Upper lobe of left lung (tissue), 6 donors: ENCODE results near the gene C19orf85. TPM values are rescaled to one million over a fixed set of nuclear protein-coding genes. Genes with fewer than 3 reads are reported as not detected.

Source experiments
- ATAC-seq, 2 donors: fragments of 200-7000 bp; cut with Tn5 transposase; one replicate each; pipeline ENCODE4 v1.9.1; 2022; ENCODE audit warnings: mild to moderate bottlenecking in 2 of 2, moderate library complexity in 2 of 2; ENCODE audit not compliant: low FRiP score in 2 of 2
- DNase-seq, 2 donors: peaks; one replicate each; pipeline ENCODE4 v3.0.0-alpha.2; 2019 to 2020
- H3K27ac ChIP-seq, 4 donors: fragments of 200-600 bp; sonication (generic); one replicate each; pipeline ENCODE4 v1.5.1; 2016 to 2019
- H3K27me3 ChIP-seq, 4 donors: fragments of 200-600 bp; sonication (generic); one replicate each; pipeline ENCODE4 v1.5.1; 2017 to 2019
- H3K36me3 ChIP-seq, 4 donors: fragments of 200-600 bp; sonication (generic); one replicate each; pipeline ENCODE4 v1.5.1; 2016 to 2019
- H3K4me1 ChIP-seq, 4 donors: fragments of 200-600 bp; sonication (generic); one replicate each; pipeline ENCODE4 v1.5.1; 2018 to 2019
- H3K4me3 ChIP-seq, 4 donors: fragments of 200-600 bp; sonication (generic); one replicate each; pipeline ENCODE4 v1.5.1; 2017 to 2019; ENCODE audit warnings: mild to moderate bottlenecking in 2 of 4, moderate library complexity in 1 of 4
- H3K9me3 ChIP-seq, 4 donors: fragments of 200-600 bp; sonication (generic); one replicate each; pipeline ENCODE4 v1.5.1; 2018 to 2019
- EP300 ChIP-seq, 4 donors: sonication (generic); formaldehyde crosslinking; IDR thresholded peaks; one replicate each; pipeline ENCODE4 v1.5.1; 2017; ENCODE audit warnings: antibody characterized with exemption in 4 of 4, control low read depth in 2 of 4
- POLR2A ChIP-seq, 4 donors: fragments of 450-650 bp; IDR thresholded peaks; one replicate each; pipeline ENCODE4 v1.5.1; 2016 to 2017; ENCODE audit warnings: antibody characterized with exemption in 4 of 4, mild to moderate bottlenecking in 2 of 4
- POLR2AphosphoS5 ChIP-seq, 2 donors: sonication (generic); formaldehyde crosslinking; IDR thresholded peaks; one replicate each; pipeline ENCODE4 v1.5.1; 2017; ENCODE audit warnings: antibody characterized with exemption in 2 of 2
- WGBS, 2 donors: methylation state at CpG; one replicate each; pipeline ENCODE4 v1.1.5; 2017 to 2018; 5-methylcytosine and 5-hydroxymethylcytosine counted together
- total RNA-seq, 6 donors: library from RNA; depleted of rRNA in 4 of 6; stranded (reverse); fragments of >200 nt in 4 of 6; gene quantifications; one replicate each; pipeline versions ENCODE4 v1.1.0 to v1.2.1, GENCODE V29; 2016 to 2021
- TF ChIP-seq, protein P1 (sequence below), 6 experiments: fragments of 450-650 bp in 4 of 6; fragments of 200-600 bp in 2 of 6; sonication (generic) in 2 of 6; IDR thresholded peaks; one replicate each; pipeline ENCODE4 v1.5.1; 2016 to 2019; ENCODE audit warnings: antibody characterized with exemption in 6 of 6
- donor health status: DM: no; HTN: no; CAD: no; lungs with moderate emphysema.
- donor health status: DM: no; HTN: yes; CAD: no; lungs with severe emphysema.

The C19orf85 gene
- total RNA-seq, 6 donors from 2014 or later = not detected

DNA sequence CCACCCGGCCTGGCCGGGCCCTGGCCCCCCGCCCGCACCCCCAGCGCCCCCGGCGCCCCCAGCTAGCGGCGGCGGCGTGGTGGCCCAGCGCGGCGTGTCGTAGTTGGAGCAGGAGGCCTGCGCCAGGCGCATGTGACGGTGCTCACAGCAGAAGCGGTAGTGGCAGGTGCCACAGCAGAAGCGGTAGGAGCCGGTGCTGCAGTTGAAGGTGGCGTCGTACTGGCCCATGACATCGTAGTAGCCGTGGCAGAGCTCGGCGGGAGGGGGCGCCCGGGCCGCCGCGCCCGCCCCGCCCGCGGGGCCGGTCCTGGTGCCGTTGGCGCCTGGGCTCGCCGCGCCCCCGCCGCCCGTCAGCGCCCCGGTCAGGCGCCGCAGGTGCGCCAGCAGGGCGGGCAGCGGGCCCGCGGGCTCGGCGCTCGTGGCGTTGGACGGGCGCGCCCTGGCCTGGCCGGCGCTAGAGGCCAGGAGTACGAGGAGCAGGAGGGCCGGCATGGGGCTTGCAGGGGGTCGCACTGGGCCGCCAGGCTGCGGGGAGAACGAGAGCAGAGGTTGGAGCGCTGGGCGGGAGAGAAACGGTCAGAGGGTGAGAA is 22.1 kb downstream of the C19orf85 start:
- H3K4me3 ChIP-seq = no peak overlapping the region
- no peak for TF ChIP-seq POLR2A (IDR thresholded peaks at IDR 0.05)
- TF ChIP-seq EP300 (IDR thresholded peaks at IDR 0.05) = no peak
- no peak for TF ChIP-seq POLR2AphosphoS5 (IDR thresholded peaks at IDR 0.05)
- TF ChIP-seq, protein P1, sequence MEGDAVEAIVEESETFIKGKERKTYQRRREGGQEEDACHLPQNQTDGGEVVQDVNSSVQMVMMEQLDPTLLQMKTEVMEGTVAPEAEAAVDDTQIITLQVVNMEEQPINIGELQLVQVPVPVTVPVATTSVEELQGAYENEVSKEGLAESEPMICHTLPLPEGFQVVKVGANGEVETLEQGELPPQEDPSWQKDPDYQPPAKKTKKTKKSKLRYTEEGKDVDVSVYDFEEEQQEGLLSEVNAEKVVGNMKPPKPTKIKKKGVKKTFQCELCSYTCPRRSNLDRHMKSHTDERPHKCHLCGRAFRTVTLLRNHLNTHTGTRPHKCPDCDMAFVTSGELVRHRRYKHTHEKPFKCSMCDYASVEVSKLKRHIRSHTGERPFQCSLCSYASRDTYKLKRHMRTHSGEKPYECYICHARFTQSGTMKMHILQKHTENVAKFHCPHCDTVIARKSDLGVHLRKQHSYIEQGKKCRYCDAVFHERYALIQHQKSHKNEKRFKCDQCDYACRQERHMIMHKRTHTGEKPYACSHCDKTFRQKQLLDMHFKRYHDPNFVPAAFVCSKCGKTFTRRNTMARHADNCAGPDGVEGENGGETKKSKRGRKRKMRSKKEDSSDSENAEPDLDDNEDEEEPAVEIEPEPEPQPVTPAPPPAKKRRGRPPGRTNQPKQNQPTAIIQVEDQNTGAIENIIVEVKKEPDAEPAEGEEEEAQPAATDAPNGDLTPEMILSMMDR (IDR thresholded peaks at IDR 0.05) = no peak
- no peaks in the 10 kb centered on the region for H3K9me3 ChIP-seq
- H3K27ac ChIP-seq = no peak overlapping the region
- H3K27me3 ChIP-seq = peaks cover 0 to 68% (median 33%) of the 10 kb centered on the region in 4 donors
- H3K4me1 ChIP-seq = peaks cover 5 to 35% (median 10%) of the 10 kb centered on the region in 4 donors
- no peaks in the 10 kb centered on the region for H3K36me3 ChIP-seq
- DNase-seq (peak in 1 of 2 donors; percentile 75), ATAC-seq (no peak)
- 2 to 3% methylated on average over 9 to 18 of the region's 72 CpGs for WGBS, 2 donors

DNA sequence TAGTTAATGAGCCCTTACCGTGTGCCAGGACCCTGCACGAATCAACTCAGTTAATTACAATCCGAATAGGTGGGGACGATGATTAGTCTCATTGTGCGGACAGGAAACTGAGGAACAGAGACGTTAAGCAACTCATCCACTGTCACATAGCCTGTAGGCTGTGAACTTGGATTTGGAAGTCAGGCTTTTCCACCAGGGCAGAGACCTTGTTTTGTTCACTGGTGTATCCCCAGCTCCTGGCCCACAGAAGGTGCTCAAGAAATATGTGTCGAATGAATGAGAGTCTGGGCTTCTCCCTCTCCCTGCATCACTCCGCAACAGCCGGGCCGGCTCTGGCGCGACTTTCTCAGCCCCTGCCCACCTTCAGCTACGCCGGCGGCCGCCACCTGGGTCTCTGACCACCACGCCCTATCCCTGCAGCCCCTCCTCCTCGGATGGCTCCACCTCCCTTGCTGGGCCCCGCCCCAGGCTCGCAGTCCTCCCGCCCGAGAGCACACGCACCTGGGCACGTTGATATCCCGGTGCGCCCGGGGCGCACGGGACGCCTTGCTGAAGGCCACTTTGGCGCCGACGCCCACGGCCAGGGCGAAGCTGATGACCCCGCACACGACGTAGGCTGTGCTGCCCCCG is 22.7 kb downstream of the C19orf85 start:
- H3K27ac ChIP-seq = no peak overlapping the region
- H3K27me3 ChIP-seq = peaks cover 0 to 68% (median 33%) of the 10 kb centered on the region in 4 donors
- no peak overlapping the region for H3K4me3 ChIP-seq
- no peaks in the 10 kb centered on the region for H3K36me3 ChIP-seq
- peak in 1 of 2 donors; percentile 80 for DNase-seq
- TF ChIP-seq, protein P1 (IDR thresholded peaks at IDR 0.05) = no peak
- TF ChIP-seq POLR2A (IDR thresholded peaks at IDR 0.05) (no peak), POLR2AphosphoS5 (IDR thresholded peaks at IDR 0.05) (no peak), EP300 (IDR thresholded peaks at IDR 0.05) (no peak)
- ATAC-seq = no peak
- 2 to 4% methylated on average over 12 to 25 of the region's 39 CpGs for WGBS, 2 donors
- H3K4me1 ChIP-seq = peaks cover 5 to 35% (median 10%) of the 10 kb centered on the region in 4 donors
- H3K9me3 ChIP-seq = no peaks in the 10 kb centered on the region

DNA sequence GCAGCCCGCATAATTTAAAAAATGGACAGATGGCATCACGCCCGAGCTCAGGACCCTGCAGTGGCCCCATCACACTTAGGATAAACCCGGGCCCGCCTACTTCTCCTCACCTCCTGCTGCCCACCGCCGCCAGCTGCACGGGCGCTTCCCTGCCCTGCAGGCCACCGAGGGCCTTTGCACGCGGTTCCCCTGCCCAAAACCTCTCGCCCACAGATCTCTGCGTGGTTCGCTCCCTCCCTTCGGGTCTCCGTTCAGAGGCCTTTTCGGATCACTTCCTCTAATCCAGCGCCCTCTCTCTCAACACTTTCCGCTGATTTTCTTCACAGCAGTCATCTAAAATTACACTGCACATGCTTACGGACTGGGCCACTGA is 23.2 kb downstream of the C19orf85 start:
- Histone ChIP-seq H3K4me1 (peaks cover 5 to 35% (median 10%) of the 10 kb centered on the region in 4 donors), H3K27ac (no peak overlapping the region), H3K27me3 (peaks cover 0 to 68% (median 33%) of the 10 kb centered on the region in 4 donors), H3K4me3 (no peak overlapping the region), H3K36me3 (no peaks in the 10 kb centered on the region), H3K9me3 (no peaks in the 10 kb centered on the region)
- TF ChIP-seq POLR2AphosphoS5 (IDR thresholded peaks at IDR 0.05) (no peak), POLR2A (IDR thresholded peaks at IDR 0.05) (no peak), EP300 (IDR thresholded peaks at IDR 0.05) (no peak)
- TF ChIP-seq, protein P1 (IDR thresholded peaks at IDR 0.05) = no peak
- DNase-seq = no peak
- 5% methylated on average over 19 to 21 of the region's 21 CpGs for WGBS, 2 donors
- ATAC-seq = no peak

DNA sequence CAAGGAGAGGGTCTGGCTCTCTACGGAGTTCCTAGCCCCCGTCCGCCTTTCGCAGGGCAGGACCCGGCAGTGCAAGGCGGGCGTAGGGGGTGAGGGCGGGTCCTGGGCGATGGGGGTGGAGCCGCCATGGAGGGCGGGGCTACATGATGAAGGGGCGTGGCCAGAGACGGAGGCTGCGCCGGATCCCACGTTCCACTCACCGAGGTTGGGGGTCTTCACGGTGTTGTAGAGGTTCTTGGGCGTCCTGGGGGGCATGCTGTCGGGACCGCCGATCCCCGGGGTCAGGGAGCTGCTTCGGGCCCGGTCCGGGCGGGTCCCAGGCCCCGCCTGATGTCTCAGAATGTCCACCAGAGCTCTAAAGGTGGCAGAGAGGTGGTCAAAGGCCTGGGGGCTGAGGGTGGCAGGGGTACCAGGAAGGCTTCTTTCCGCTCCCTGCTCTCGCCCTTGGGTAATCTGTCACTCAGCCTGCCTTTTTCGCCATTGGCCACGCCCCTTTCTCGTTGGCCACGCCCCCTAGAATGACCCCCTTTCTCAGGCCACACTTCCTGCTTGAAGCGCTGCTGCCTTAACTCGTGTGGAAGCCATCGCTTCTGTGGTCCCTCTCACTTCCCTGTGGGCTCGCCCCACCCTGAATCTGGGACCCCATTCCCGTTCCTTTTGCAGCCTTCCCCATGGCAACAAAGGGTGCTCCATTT is 24.0 kb downstream of the C19orf85 start:
- no peaks in the 10 kb centered on the region for H3K36me3 ChIP-seq
- H3K9me3 ChIP-seq = no peaks in the 10 kb centered on the region
- DNase-seq (peak in 1 of 2 donors; percentile 74), ATAC-seq (peak in 1 of 2 donors; percentile 7)
- peaks cover 0 to 68% (median 33%) of the 10 kb centered on the region in 4 donors for H3K27me3 ChIP-seq
- H3K27ac ChIP-seq = no peak overlapping the region
- no peak overlapping the region for H3K4me3 ChIP-seq
- peaks cover 5 to 35% (median 10%) of the 10 kb centered on the region in 4 donors for H3K4me1 ChIP-seq
- TF ChIP-seq, protein P1 (IDR thresholded peaks at IDR 0.05) = no peak
- WGBS, 2 donors = 5 to 14% methylated on average over 19 to 30 of the region's 39 CpGs
